Measurements from ENCODE around the gene MB.

MB gene

DNA sequence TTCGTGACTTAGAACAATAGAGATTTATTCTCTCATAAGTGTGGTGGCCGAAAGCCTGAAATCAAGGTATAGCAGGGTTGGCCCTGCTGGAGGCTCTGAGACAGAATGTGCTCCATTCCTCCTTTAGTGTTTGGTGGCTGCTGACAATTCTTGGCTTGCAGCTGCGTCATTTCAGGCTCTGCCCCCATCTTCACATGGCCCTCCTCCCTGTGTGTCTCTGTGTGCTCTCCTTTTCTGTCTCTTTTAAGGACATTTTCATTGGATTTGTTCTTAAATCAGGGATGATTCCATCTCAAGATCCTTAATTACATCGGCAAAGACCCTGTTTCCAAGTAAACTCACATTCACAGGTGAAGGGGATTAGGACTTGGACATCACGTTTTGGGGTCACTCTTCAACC, 20.9 kb upstream of the MB start:
- TF ChIP-seq ARNTL (CRISPR knock-in tag; IDR thresholded peaks at IDR 0.05; ENCODE audit: borderline replicate concordance, low read depth) (no peak), CREB5 (CRISPR knock-in tag; IDR thresholded peaks at IDR 0.05; ENCODE audit: low read depth) (no peak), RARB (CRISPR knock-in tag; IDR thresholded peaks at IDR 0.05) (no peak), ZC3H10 (CRISPR knock-in tag; IDR thresholded peaks at IDR 0.05) (no peak), ZNF70 (CRISPR knock-in tag; IDR thresholded peaks at IDR 0.05) (no peak), BACH2 (CRISPR knock-in tag; IDR thresholded peaks at IDR 0.05; ENCODE audit: borderline replicate concordance) (no peak), PATZ1 (CRISPR knock-in tag; IDR thresholded peaks at IDR 0.05; ENCODE audit: borderline replicate concordance) (no peak), CSRNP3 (CRISPR knock-in tag; IDR thresholded peaks at IDR 0.05) (no peak)
- ATAC-seq, result no peak

DNA sequence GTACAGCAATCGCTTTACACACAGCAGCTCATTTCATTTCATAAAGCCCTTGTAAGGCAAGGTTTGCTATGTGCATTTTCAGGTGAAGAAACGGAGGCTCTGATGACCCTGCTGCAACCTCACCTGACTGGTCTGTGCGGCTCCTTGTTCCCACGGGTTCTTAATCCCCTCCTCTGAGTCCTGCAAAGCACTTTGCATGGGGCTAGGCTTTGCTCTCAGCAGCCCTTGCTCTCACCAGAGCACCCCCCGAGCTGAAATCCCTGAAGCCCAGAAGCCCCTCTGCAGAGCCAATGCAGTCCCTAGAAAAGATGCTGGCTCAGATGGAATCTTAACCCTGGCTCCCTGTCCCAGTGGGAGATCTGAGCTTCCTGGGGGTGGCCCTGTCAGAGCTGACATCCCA, 20.1 kb upstream of the MB start:
- no peak for ATAC-seq
- TF ChIP-seq SNAI2 (CRISPR knock-in tag; IDR thresholded peaks at IDR 0.05) (no peak), CSDC2 (CRISPR knock-in tag; IDR thresholded peaks at IDR 0.05) (no peak), OSR1 (CRISPR knock-in tag; IDR thresholded peaks at IDR 0.05) (no peak), ZFP30 (CRISPR knock-in tag; IDR thresholded peaks at IDR 0.05) (no peak)

- TF ChIP-seq BACH2 (CRISPR knock-in tag; IDR thresholded peaks at IDR 0.05; ENCODE audit: borderline replicate concordance), result no peak
- no peak for TF ChIP-seq PATZ1 (CRISPR knock-in tag; IDR thresholded peaks at IDR 0.05; ENCODE audit: borderline replicate concordance)
- no peak for TF ChIP-seq ESRRG (CRISPR knock-in tag; IDR thresholded peaks at IDR 0.05)
- no peak for TF ChIP-seq PPARA (CRISPR knock-in tag; IDR thresholded peaks at IDR 0.05; ENCODE audit: borderline replicate concordance)
- no peak for TF ChIP-seq GLIS3 (CRISPR knock-in tag; IDR thresholded peaks at IDR 0.05)
- TF ChIP-seq OSR1 (CRISPR knock-in tag; IDR thresholded peaks at IDR 0.05), result no peak
- TF ChIP-seq ISL1 (CRISPR knock-in tag; IDR thresholded peaks at IDR 0.05), result no peak
- TF ChIP-seq CSRNP3 (CRISPR knock-in tag; IDR thresholded peaks at IDR 0.05), result no peak
- TF ChIP-seq ZC3H10 (CRISPR knock-in tag; IDR thresholded peaks at IDR 0.05), result no peak
- no peak for TF ChIP-seq RARB (CRISPR knock-in tag; IDR thresholded peaks at IDR 0.05)
- no peak for TF ChIP-seq TCF4 (CRISPR knock-in tag; IDR thresholded peaks at IDR 0.05; ENCODE audit: borderline replicate concordance)
- TF ChIP-seq TOX (CRISPR knock-in tag; IDR thresholded peaks at IDR 0.05; ENCODE audit: borderline replicate concordance), result no peak
- no peak for TF ChIP-seq ZFP30 (CRISPR knock-in tag; IDR thresholded peaks at IDR 0.05)
- no peak for TF ChIP-seq ZNF565 (CRISPR knock-in tag; conservative IDR thresholded peaks at IDR 0.05; ENCODE audit: low read depth)
- TF ChIP-seq ZNF8 (CRISPR knock-in tag; IDR thresholded peaks at IDR 0.05), result no peak
- no peak for TF ChIP-seq SNAI2 (CRISPR knock-in tag; IDR thresholded peaks at IDR 0.05)
- TF ChIP-seq, protein P1, sequence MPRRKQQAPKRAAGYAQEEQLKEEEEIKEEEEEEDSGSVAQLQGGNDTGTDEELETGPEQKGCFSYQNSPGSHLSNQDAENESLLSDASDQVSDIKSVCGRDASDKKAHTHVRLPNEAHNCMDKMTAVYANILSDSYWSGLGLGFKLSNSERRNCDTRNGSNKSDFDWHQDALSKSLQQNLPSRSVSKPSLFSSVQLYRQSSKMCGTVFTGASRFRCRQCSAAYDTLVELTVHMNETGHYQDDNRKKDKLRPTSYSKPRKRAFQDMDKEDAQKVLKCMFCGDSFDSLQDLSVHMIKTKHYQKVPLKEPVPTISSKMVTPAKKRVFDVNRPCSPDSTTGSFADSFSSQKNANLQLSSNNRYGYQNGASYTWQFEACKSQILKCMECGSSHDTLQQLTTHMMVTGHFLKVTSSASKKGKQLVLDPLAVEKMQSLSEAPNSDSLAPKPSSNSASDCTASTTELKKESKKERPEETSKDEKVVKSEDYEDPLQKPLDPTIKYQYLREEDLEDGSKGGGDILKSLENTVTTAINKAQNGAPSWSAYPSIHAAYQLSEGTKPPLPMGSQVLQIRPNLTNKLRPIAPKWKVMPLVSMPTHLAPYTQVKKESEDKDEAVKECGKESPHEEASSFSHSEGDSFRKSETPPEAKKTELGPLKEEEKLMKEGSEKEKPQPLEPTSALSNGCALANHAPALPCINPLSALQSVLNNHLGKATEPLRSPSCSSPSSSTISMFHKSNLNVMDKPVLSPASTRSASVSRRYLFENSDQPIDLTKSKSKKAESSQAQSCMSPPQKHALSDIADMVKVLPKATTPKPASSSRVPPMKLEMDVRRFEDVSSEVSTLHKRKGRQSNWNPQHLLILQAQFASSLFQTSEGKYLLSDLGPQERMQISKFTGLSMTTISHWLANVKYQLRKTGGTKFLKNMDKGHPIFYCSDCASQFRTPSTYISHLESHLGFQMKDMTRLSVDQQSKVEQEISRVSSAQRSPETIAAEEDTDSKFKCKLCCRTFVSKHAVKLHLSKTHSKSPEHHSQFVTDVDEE (CRISPR knock-in tag; IDR thresholded peaks at IDR 0.05), result no peak
- ATAC-seq, result no peak
Measured at GRCh38 chr22:35634943-35635540, 17.9 kb upstream of the MB start.

Data from SK-N-SH treated with all-trans-retinoic acid at 6 μM for 48 hours (cell line).